GM19240 (cell line): ENCODE results near the gene MYBPC2.

Source experiments
- DNase-seq: peaks from one replicate; pipeline ENCODE4 v3.0.0; 2011; ENCODE audit warnings: low spot score; ENCODE audit not compliant: insufficient read length

The MYBPC2 gene

GRCh38 chr19:50515168-50515561, 82.5 kb downstream of the MYBPC2 start:
- DNase-seq, result no peak
